GM19239 (cell line): ENCODE measurements around the gene TEX51.

ENCODE experiments used
- DNase-seq: peaks from one replicate; pipeline ENCODE4 v3.0.0; 2011; ENCODE audit warnings: low spot score; ENCODE audit not compliant: insufficient read length
- FAIRE-seq: peaks from 2 replicates; lab custom pipeline; 2011; peaks lifted over from hg19 to GRCh38; lab: Jason Lieb, UNC

Gene TEX51

DNA sequence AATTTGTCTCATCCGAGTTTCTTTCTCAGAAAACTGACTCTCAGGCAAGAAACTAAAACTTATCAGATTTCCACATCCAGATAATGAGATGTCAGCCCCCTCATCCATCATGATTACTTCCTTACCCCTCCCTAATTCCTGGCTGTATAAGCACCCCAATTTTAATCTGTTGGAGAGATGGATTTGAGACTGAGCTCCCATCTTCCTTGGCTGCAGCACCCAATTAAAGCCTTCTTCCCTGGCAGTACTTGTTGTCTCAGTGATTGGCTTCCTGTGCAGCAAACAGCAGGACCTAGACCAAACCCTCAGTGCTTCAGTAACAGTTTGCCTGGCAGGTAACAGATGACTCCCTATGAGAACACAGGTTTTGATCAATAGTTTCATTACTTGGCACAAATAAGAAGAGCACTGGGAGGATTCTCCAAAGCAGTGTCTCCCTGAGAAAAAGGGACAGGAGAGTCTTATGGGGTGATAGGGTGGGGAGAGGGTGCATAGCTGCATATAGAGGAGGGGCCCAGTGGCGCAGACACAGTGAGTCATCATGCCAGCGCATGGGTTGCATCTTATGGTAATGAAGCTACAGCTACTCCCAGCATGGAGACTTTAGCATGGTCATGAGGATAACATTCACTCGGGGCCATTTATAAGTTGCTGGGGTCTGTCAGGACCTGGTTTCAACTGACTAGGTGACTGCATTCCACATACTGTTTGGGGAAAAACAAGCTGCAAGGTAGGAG lies 45.1 kb downstream of the TEX51 start:
- FAIRE-seq (no peak), DNase-seq (no peak)

DNA sequence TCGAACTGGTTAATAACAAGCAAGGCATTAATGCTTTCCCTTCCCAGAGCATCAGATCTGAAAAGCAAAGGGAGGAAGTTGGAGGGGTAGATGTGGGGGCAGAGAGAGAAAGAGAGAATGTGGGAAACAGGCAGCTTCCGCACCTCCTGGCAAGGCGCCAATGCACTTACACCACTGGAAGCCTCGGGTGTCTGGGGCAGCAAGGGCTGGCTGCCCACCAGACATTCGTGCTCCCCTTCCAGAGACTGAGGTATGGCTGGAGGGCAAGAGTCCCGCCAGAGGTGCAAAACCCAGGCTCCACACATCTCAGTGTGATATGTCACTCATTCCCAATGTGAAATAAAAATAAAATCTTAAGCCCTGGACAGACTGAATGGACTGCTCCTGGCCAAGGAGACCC lies 46.4 kb downstream of the TEX51 start:
- DNase-seq = no peak
- no peak for FAIRE-seq

DNA sequence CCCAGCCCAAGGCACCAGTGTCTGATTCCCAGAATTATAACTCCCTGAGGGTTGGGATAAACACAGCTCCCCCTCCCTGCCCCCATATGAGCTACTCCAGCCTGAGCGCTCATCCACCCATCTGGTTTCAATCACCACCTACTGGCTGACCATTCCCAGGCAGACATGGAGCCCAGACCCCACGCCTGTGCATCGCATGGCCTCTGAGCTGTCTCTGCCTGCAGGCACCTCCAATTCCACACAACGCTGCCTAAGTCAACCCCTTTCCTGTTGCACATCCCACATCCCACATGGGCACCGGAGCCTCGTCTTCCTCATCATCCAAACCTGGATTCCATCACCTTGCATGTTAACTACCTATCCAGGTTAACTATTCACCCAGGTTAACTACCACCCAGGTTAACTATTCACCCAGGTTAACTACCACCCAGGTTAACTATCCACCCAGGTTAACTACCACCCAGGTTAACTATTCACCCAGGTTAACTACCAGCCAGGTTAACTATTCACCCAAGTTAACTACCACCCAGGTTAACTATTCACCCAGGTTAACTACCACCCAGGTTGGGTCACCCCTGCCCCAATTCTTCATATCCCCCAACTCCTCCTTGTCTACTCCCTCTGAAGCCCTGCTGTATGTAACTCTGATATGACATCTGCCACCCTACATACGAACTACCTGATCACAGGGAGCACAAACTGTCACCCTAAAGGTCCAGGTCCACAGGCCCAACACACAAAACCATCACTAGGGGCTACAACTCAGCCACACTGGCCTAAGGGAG lies 47.8 kb downstream of the TEX51 start:
- DNase-seq (no peak), FAIRE-seq (no peak)

DNA sequence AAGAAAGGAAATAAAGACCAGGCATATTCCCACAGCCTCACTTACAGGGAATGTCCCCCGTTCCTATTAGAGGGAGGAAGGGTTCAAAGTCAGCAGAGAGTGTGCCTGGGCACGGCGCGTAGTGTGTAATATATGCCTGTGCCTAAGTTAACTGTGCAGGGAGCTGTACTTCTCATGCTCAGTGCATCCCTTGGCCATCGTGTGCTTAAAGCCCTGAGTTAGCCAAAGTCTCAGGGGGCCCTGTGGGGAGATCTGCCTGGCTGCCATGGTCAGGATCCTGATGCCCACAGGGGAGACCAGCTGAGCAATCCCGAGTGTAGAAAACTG lies 48.4 kb downstream of the TEX51 start:
- no peak for DNase-seq
- no peak for FAIRE-seq

DNA sequence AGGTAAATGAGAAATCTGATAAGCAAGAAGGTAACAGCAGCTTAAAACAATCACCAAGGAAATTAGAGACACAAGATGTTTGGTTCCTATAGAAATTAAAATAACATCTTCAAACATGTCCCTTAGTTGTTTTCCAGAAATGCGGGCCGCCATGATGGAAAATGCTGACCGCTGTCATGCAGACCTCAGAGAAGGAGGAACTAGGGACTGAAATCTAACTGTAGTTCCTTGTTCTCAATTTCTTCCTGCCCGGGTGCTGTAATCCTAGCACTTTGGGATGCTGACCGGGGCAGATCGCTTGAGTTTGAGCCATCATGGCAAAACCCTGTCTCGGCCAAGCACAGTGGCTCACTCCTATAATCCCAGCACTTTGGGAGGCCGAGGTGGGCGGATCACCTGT lies 51.1 kb downstream of the TEX51 start:
- no peak for DNase-seq
- no peak for FAIRE-seq

DNA sequence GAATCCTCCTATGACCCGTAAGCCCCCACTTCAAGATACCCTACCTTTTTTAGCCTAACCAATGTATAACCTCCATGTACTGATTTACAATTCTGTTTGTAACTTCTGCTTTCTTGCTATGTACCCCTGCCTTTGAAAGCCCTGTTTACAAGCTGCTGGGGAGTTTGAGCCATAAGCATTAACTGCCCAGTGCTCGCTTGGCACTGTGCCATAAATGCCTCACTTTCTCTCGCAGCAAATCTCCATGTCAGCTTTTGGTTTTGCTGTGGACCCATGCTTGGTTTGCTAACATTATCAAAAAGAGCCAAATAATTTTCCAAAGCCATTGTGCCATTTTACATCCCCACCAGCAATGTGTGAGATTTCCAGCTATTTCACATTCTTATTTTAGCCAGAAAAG lies 51.8 kb downstream of the TEX51 start:
- no peak for DNase-seq
- FAIRE-seq = no peak
